ENCODE results near the gene SEMA3F.

GRCh38 chr3:50224639-50225038 is 69.5 kb downstream of the SEMA3F start:
- TF ChIP-seq CTCF (IDR thresholded peaks at IDR 0.05; ENCODE audit: insufficient read depth, low read length, poor library complexity, severe bottlenecking) (no peak), EZH2phosphoT487 (conservative IDR thresholded peaks at IDR 0.05; ENCODE audit: low read length) (no peak)

All from SU-DHL-6 (cell line).